ENCODE data around the gene SELENOP. TPM values are rescaled to one million over a fixed set of nuclear protein-coding genes. Genes with fewer than 3 reads are reported as not detected.
"Not testable (repeated sequence)": the region's sequence is repeated elsewhere in the genome, so short reads cannot be mapped to it uniquely, and the experiment has no call there.

Gene SELENOP
- total and polyA plus RNA-seq, 2 of the 13 experiments (the other 11 are each of a cell fraction or from before 2014, with no cell fraction given) = 1,895 to 2,083 TPM

GRCh38 chr5:42848545-42848944 lies 36.9 kb upstream of the SELENOP start:
- no peaks in the 10 kb centered on the region; a peak in 1 of 5 replicates for H3K36me3 ChIP-seq (replicated peaks in 1 of 2; ENCODE audit: control insufficient read depth in 1 of 2, insufficient read depth in 2 of 2, low read length in 2 of 2)
- no TSS peak for BruUV-seq (replicated peaks)
- H3K9ac ChIP-seq (ENCODE audit: insufficient read depth, low read depth, low read length) = no peak overlapping the region
- no peak overlapping the region for H3K4me2 ChIP-seq (ENCODE audit: low read depth, low read length)
- no peaks in the 10 kb centered on the region for H3K27me3 ChIP-seq (ENCODE audit: control insufficient read depth in 1 of 2, insufficient read depth in 2 of 2, low read length in 2 of 2)
- DNase-seq (ENCODE audit: low spot score) (no peak), ATAC-seq (no peak), FAIRE-seq (no peak)
- peaks cover 39% of the 10 kb centered on the region for H3K79me2 ChIP-seq (ENCODE audit: insufficient read depth, low read length)
- WGBS (ENCODE audit: low lambda C conversion rate) = 99% methylated on average over 2 of the region's 2 CpGs
- TF ChIP-seq ZNF7 (CRISPR knock-in tag; IDR thresholded peaks at IDR 0.05) (peak; percentile 96), CEBPG (CRISPR knock-in tag; IDR thresholded peaks at IDR 0.05) (no peak)
- no peaks in the 10 kb centered on the region for H3K9me3 ChIP-seq (ENCODE audit: low read length)
- H3K4me3 ChIP-seq (replicated peaks in 1 of 3; ENCODE audit: insufficient read depth in 1 of 3, low read depth in 2 of 3, low read length in 3 of 3) = no peak overlapping the region
- CTCF ChIA-PET (ENCODE audit: low intra/inter-chr PET ratio, low total read pairs) = no interaction called here
- H3K27ac ChIP-seq (ENCODE audit: extremely low read length, insufficient read depth, low read length) = peak overlapping the region; percentile 88
- H3K4me1 ChIP-seq (ENCODE audit: insufficient read depth, low read length) = peaks cover 69% of the 10 kb centered on the region
- in situ Hi-C loops (cut with HindIII; ENCODE audit: extremely low pct_ligation_motif_present, low pct_unique_long_range_greater_than_20kb) (no loop called here), intact Hi-C loops (cut with micrococcal nuclease; ENCODE audit: unreplicated experiment) (no loop called here)
- no peak overlapping the region for H2AFZ ChIP-seq (ENCODE audit: low read length)
- POLR2A ChIA-PET = interaction anchor here (1.6 to 3.0 kb wide), 4 partner anchors 10 to 37 kb away, joined by 4 to 20 read pairs (median 11); partner anchors contain the start of gene SELENOP
- no peaks in the 10 kb centered on the region for H4K20me1 ChIP-seq (ENCODE audit: insufficient read depth, low read length)

GRCh38 chr5:42844408-42844807 lies 32.7 kb upstream of the SELENOP start:
- POLR2A ChIA-PET = interaction anchor here (0.8 to 1.4 kb wide), 7 partner anchors 9 to 33 kb away, joined by 3 to 18 read pairs (median 4); partner anchors contain the start of gene SELENOP
- ATAC-seq; H3K4me3 ChIP-seq (replicated peaks in 1 of 3; ENCODE audit: insufficient read depth in 1 of 3, low read depth in 2 of 3, low read length in 3 of 3); FAIRE-seq; CTCF ChIA-PET (ENCODE audit: low intra/inter-chr PET ratio, low total read pairs); H4K20me1 ChIP-seq (ENCODE audit: insufficient read depth, low read length); H3K9me3 ChIP-seq (ENCODE audit: low read length); H2AFZ ChIP-seq (ENCODE audit: low read length); DNase-seq (ENCODE audit: low spot score); H3K36me3 ChIP-seq (replicated peaks in 1 of 2; ENCODE audit: control insufficient read depth in 1 of 2, insufficient read depth in 2 of 2, low read length in 2 of 2); H3K27me3 ChIP-seq (ENCODE audit: control insufficient read depth in 1 of 2, insufficient read depth in 2 of 2, low read length in 2 of 2); H3K4me2 ChIP-seq (ENCODE audit: low read depth, low read length); BruUV-seq (replicated peaks); intact Hi-C loops (cut with micrococcal nuclease; ENCODE audit: unreplicated experiment); H3K9ac ChIP-seq (ENCODE audit: insufficient read depth, low read depth, low read length); in situ Hi-C loops (cut with HindIII; ENCODE audit: extremely low pct_ligation_motif_present, low pct_unique_long_range_greater_than_20kb): not testable (repeated sequence)
- peak overlapping the region; percentile 41 for H3K27ac ChIP-seq (ENCODE audit: extremely low read length, insufficient read depth, low read length)
- peaks cover 37% of the 10 kb centered on the region for H3K79me2 ChIP-seq (ENCODE audit: insufficient read depth, low read length)
- peaks cover 80% of the 10 kb centered on the region for H3K4me1 ChIP-seq (ENCODE audit: insufficient read depth, low read length)
- WGBS (ENCODE audit: low lambda C conversion rate) = 92% methylated on average over 4 of the region's 4 CpGs
